HEK293 (cell line): ENCODE measurements around the gene TADA3.

Experiments used
- REST ChIP-seq: fragments of 450-650 bp; formaldehyde crosslinking; IDR thresholded peaks from 2 replicates; pipeline ENCODE4 v1.5.1; 2016; ENCODE audit warnings: missing biosample characterization, missing genetic modification characterization
- ZBTB1 ChIP-seq: fragments of 450-650 bp; formaldehyde crosslinking; IDR thresholded peaks from 2 replicates; pipeline ENCODE4 v1.5.1; 2016; ENCODE audit warnings: missing biosample characterization, missing genetic modification characterization
- ZBTB44 ChIP-seq: fragments of 450-650 bp; IDR thresholded peaks from 2 replicates; pipeline ENCODE4 v1.5.1; 2018; ENCODE audit warnings: missing biosample characterization, mild to moderate bottlenecking, missing genetic modification characterization

- no peak for TF ChIP-seq REST (tag by site-specific recombination)
- TF ChIP-seq ZBTB1 (tag by site-specific recombination): no peak
- TF ChIP-seq ZBTB44 (tag by site-specific recombination): no peak
Measured at GRCh38 chr3:9730657-9731205, 61.5 kb downstream of the TADA3 start.
